GM21825 (cell line): Measurements from ENCODE around the gene KIT.

Source experiments
- ATAC-seq: cut with Tn5 transposase; IDR thresholded peaks from one replicate; pipeline ENCODE4 v1.9.1; 2021; ENCODE audit warnings: mild to moderate bottlenecking, moderate library complexity; ENCODE audit not compliant: unreplicated experiment

KIT gene

DNA sequence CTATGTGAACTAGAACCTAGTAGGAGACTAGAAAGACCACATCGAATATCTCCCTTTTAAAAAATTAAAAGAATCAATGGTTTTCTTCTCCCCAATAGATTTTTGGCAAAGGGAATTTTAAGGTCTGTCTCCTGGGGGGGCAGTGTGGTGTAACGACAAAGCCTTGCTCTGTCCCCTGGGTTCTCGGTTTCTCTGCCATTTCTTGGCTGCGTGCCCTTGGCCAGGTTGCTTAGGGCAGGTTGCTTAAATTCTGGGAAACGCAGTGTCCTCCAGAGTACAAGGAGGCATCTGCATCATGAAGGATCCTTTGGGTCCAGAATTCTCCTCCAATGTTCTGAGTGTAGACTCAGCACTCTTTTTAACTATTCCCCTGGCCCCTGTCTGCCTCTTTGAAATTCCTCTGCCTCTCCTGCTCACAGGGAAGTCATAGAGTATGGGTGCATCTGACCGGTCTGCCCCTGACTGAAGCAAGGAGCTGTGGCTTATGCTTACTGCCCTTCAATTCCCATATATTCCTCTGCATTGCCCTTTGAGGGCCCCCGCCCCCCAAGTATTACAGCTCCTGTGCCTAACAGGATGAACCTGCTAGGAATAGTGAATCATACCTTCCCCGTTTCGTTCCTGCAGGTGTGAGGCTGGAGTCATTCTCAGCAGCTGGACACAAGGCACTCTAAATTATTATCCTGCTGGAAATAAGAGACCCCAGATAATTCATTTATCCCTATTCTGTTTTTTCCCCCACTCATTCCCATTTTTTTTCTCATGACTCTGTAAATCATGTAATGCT lies 2.2 kb downstream of the KIT start:
- no peak for ATAC-seq

DNA sequence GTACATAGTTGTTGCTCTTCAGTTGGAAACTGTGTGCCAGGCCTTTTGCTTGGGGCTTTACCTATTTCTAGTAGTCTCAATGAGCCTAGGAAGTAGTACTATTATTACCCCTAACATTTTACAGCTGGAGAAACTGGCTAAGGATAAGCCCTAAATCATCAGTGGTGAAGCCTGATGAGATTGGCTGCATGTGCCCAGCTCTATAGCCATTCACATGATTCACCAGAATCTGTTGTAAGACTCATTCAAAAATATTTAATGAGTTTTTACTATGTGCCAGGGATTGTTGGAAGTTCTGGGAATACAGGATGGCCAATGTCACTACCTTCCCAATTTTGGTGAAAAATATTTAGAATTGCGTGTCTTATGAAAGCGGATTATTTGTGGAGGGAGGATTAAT lies 2.8 kb downstream of the KIT start:
- ATAC-seq, result no peak

DNA sequence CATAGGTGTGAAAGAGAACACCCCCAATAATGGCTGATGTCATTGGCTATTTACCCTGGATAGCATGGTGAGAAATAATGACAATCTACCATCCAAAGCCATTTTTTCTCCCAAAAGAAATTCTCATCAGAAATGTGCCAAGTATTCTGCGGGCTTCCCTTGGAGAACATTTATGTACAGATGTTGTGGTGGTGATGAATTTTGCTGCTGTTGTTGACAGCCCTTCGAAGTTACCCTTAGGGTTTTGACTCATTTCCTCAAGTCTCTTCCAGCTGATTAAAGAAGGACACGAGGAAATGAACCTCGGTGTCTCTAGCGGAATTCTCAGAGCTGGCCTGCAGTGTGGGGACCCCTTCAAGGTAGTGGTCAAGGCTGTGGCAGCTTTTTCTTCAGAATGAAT lies 3.4 kb downstream of the KIT start:
- no peak for ATAC-seq

DNA sequence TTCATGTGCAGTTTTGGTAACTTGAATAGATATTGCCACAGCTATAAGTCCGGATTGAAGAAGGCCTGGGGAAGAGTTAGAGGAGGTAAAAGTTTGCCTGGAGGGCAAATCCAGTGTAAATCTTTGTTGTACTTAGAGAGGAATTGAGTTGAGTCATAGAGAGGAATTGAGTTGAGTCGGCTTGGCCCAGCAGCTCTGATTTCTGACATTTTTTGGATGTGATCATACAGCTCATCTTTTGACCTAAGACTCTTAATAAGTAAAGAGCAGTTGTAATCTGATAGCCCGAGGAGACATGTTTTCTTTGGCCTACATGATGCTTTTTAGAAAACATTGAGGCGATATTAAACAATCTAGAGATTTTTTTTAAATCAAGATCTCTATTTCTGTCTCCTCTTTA lies 3.9 kb downstream of the KIT start:
- no peak for ATAC-seq

DNA sequence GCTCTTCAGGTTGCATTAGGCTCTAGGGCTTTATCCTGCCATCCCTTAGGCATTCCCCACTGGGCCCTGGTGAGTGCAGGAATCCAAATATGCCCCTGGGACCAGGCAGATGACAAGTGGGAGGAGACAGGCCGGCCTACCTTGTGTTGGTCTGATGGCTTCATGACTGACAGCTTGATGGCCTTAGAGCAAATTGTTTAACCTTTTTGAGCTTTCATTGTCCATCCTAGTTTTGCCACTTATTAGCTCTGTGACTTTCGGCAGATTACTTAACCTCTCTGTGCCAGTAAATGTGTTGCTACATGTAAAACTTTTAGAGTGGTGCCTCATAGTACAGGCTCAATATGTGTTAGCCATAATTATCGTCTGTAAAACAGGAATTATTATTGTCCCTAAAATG lies 4.4 kb downstream of the KIT start:
- no peak for ATAC-seq

DNA sequence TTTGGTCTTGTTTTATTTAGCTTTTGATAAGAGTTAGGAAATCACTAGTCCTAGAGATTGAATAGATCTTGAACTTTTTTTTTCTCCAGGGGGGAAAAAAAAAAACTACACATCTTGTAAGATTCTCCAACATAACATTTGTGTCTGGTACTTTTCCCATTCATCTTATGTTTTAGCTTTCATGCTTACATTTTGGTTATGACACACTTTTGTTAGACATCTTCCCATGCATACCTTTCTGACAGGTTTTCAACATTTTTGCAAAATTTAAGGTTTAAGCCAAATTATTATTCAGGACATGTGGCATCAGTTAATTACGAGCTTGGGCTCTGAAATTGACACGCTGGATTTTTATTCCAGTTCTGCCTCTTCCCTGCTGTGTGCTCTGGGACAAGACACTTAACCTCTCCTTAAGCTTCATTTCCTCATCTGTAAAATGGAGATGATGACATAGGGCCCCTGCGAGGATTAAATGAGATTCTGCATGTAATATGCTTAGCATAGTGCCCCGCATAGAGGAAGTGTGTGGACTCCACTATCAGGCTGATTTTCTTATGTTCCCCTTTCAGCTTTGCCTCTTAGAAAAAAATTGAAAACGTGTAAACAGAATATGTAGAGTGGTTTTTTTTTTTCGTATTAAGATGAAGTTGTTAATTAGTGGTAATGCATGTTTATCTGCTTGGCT lies 5.3 kb downstream of the KIT start:
- ATAC-seq, result no peak

DNA sequence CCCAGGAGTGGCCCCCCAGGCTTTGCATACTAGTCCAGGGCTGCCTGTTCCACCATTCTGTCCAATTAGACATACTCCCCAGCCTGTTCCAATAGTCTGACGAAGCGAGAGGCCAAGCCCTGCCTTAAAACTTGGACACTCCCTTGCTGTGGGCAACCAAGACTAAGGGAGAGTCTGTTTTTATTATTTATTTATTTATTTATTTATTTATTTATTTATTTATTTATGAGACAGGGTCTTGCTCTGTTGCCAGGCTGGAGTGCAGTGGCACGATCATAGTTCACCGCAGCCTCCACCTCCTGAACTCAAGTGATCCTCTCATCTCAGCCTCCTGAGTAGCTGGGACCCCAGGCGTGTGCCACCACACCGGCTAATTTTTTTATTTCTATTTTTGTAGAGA lies 6.6 kb downstream of the KIT start:
- ATAC-seq, result no peak

DNA sequence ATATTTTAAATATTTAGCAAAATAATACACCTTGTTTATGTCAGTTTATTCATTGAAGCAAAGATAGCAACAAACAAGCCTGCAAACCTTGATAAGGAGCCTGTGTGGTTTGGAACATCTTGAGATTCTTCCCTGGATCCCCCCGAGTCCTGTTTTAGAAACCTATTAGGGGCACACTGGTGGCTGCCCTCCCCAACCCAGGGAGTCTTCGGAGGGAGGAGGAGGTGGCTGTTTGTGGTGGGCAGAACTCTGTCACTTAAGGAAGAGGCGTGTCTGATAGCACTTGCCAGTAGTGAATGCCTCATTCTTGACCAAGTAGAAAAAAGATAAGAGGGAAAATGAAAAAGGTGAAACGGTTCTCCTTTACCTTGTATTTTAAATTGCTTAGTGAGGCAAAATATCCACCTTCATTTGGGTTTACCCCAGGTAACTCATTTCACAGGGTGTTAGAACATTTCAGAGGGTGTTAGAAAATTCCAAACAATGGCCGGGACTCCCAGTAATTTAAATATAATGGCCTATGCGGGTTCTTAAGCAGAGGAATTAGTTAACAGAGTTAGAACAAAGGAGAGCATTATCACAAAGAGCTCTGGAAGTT lies 10.4 kb downstream of the KIT start:
- no peak for ATAC-seq

DNA sequence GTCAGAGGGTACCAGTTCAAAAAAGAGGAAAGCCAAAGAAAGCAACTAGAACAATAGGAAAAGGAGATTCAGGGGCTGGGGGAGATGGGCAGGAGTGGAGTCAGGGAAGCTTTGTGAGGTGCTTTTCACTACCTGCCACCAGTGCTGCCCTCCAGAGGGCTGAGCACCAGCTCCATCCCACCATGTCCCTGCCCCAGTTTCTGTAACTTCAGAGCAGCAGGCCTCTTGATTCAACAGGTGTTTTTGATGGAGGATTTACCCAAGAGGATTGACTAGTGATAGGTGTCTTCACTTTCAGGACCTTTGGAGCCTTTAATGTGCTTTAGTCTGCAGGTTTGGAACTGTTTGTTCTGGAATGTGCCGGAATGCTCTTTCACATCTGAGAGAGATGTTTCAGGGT lies 12.1 kb downstream of the KIT start:
- ATAC-seq, result no peak

DNA sequence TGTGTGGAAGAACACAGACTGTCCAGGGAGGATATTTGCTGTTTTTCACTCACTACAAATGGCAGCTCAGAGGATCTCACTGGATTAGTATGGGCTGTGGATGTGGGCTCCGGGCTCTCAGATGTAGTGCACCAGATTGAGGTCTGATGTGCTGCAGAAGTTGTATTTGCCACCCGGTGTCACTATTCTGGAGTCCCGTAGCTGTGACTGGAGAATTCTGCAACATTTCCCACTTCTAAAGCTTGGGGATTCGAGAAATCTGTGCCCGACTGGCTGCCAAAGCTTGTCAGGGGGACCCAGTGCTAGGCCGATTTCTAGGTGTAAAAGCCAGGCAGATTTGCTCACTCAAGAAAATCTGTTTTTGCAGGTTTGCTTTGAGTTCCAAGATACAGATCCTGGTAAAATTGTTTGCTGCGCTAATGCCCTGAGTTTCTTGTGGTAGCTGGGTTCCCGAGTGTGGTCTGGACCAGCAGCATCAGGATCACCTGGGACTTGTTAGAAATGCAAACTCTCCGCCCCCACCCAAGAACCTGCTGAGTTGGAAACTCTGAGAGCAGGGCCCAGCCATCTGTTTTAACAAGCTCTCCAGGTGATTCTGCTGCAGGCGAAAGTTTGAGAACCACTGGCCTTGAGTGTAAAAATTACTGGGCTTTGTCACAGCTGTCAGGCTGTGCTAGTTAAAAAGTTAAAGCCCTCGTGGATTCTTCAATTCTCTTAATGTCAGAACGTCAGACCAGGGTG lies 18.1 kb downstream of the KIT start:
- ATAC-seq, result no peak

DNA sequence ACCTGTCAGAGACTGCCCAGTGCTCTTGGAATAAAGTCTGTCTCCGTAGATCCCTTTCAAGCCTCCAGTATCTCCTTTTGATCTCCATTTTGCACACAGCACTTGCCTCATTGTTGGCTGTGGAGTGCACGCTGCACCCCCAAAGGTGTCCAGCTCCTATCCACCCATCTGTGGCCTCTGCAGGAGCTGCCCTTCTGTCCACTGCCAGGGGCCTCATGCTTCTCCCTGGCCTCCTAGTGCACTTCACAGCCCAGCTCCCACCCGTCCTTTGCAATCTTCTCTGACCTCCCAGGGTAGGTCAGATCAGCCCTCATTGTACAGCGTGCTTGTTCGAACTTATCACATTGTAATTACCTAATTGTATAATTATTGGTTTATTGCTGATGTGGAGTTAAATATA lies 18.9 kb downstream of the KIT start:
- ATAC-seq, result no peak

DNA sequence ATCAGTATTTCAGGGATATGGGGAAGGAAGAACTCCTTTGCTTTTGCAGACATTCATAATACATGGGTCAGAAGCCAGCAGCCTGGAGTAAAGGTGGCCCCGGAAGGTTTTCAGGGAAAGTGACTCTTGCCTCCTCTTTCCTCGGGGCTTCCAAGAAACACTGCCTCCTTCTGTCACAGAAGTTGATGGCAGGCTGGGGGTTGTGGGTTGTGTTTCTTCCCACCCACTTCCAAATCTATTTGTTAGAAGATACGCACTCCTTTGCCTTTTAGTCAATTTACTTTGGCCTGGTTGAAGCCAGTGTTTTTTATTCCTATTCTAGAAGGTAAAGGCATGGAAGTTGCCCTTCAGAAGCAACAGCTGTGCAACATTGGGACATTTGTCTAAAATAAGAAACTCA lies 19.7 kb downstream of the KIT start:
- ATAC-seq, result no peak

DNA sequence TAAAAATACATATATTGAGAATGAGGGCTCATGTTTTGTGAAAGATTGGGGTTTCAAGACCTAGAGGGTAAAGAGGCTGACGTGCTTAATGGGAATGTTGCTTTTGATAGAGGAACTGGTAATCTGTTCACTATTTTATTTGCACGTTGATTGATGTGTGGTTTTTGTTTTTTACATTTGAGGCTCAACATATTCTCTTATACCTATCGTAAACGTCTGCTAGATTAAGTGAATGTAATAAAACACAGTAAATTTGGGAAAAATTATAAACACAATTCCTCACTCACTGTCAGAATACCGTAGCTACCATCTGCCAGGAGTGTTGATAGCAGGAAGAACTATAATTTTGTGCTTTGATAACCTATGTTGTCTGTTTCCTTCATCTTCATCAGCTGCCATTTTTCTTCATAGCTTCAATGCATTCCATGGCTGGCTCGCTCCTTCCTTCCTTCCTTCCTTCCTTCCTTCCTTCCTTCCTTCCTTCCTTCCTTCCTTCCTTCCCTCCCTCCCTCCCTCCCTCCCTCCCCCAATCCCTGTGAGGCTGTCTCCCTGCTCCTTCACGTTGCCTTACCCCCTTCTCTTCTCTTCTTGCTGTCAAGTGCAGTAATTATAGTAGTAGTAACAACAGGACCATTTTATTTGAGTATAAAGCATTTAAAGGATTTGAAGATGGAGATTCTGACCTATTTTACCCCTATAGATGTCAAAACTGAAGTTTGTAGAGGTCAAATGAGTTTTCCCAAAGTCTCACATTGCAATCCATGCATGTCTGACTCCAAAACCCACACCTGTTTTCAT lies 20.3 kb downstream of the KIT start:
- ATAC-seq, result no peak

DNA sequence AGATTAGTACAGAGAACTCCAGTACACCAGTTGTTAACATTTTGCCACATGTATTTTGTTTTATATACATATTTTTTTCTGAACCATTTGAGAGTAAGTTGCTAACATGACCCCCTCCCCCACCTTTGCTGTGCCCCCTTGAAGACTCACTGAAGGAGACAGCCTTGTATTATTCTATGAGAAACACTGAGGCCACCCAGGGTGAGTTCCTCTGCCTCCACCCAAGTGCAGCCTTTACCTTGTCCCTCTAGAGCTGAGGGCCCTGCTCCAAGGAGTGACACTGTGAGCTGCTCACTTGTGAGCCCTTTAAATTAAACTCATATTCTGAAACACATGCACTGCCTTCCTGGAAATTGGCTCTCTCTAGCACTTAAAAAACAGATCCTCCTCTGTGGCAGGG lies 21.1 kb downstream of the KIT start:
- no peak for ATAC-seq

DNA sequence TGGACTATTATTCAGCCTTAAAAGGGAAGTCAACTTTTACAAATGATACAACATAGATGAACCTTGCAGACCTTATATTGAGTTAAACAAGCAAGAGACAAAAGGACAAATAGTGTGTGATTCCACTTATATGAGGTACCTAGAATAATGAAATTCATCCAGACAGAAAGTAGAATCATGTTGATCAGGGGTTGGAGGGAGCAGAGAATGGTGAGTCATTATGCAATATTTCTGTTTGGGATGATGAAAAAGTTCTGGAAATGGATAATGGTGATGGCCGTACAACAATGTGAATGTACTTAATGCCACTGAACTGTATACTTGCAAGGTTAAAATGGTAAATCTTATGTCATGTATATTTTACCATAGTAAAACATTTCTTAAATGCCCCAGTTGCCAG lies 22.1 kb downstream of the KIT start:
- ATAC-seq, result no peak

DNA sequence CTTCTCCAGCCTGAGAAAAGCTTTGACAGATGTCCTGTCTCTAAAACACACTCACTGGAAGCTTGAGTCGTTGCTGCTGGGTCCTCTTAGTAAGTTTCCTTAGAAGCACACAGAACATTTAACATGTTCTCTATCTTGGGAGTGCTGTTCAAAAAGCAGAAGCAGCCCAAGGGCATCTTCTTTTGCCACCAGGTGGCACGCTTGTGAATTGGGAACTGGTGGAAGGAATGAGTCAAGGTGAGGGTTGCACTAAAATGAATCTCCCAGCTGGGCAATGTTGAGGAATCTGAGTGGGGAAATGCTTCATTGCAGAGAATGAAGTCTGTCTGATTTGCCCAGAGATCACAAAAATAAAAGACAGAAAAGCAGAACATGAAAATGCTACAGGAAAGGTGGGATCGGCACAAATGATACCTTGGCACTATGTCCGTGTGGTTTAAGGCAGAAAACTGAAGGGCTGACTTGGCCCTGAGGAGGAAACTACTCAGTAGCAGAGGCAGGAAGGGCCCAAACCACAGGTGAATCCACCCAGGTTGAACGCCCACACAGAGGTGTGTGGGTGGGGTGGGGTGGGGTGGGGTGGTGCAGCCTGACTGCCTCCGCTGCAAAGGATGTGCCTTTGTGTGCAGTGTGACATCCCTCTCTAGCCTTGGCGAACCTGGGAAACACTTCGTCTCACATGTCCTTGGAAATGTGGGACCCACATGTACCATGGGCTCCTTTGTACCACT lies 26.0 kb downstream of the KIT start:
- ATAC-seq, result no peak

DNA sequence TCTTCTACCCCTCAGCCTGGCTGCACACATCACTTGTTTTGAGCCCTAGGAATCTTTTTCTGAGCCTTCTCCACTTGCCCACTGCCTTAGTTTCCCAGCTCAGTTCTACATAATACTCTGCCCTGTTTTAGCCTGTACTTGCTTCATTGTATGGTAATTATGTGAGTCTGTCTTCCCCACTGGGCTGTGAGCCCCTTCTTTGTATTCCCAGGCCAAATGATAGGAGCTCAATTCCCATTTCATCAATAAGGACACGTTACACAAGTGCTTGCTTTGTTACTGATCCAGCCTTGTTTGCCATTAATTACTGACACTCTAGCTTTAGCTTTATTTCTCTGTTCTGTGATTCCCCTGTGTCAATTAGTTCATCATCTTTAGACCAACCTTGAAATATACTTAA lies 28.1 kb downstream of the KIT start:
- ATAC-seq, result no peak

DNA sequence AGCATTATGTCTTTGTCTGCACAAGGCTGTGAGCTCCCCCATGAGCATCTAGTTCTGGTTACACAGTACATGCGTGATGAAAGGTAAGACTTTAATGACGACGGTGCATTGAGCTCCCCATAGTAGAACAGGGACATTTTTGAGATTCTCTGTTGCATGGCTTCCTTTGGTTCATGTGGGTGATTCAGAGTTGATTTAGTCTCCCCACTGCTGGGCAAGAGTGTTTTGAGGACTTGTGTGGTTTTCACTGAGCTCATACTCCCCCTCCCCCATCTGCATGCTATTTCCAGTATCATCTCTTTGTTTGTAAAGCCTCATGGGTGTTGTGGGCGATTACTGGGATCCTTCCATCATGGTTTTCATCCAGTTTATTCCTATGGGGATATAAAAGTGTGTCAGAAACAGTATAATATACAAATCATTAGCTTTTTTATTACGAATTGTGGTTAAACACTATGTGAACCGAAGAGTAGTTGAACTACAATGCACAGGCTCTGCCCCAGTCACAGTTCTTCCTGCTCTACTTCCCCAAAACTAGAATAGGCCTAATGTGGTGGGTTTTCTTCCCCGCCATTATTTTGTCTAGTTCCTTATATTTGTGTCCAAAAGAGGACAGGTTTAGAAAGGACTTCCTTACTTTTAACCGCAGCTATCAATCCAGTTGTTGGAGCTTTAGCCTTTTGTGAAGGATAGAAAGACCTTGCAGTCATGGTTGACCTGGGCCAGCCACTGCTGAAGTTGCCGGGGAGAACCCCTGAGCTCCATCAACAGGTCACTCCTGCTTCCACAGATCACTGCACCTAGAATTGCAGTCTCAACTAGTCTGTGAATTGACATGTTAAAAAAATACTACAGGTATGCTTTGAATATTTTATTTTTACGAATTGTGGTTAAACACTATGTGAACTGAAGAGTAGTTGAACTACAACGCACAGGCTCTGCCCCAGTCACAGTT lies 30.4 kb downstream of the KIT start:
- peak; percentile 57 for ATAC-seq

DNA sequence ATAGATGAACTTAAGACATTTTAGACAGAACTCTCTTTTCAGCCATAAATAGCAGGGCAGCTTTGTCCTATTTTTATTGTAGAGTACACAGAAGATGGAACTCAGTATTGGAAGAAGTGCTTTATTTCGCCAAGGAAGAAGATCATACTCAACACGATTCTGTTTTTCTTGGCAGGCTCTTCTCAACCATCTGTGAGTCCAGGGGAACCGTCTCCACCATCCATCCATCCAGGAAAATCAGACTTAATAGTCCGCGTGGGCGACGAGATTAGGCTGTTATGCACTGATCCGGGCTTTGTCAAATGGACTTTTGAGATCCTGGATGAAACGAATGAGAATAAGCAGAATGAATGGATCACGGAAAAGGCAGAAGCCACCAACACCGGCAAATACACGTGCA lies 37.6 kb downstream of the KIT start:
- no peak for ATAC-seq
